Measurements from ENCODE around the gene OGFOD3. TPM values are rescaled to one million over a fixed set of nuclear protein-coding genes. Genes with fewer than 3 reads are reported as not detected.

The OGFOD3 gene
- total and polyA plus RNA-seq, 9 of the 15 experiments (the other 6 are each of a cell fraction or from before 2014, with no cell fraction given): 0.69 to 44.7 (median 18.9) TPM

- TF ChIP-seq CHAMP1 (IDR thresholded peaks at IDR 0.05) (no peak), PREB (CRISPR knock-in tag; IDR thresholded peaks at IDR 0.05) (no peak), ZBTB17 (CRISPR knock-in tag; IDR thresholded peaks at IDR 0.05) (peak; percentile 100), HDAC8 (tag; IDR thresholded peaks at IDR 0.05) (no peak), HNRNPUL1 (IDR thresholded peaks at IDR 0.05; ENCODE audit: low read length) (no peak), E2F5 (CRISPR knock-in tag; IDR thresholded peaks at IDR 0.05) (no peak), ZNF282 (CRISPR knock-in tag; IDR thresholded peaks at IDR 0.05) (no peak), ZNF41 (CRISPR knock-in tag; conservative IDR thresholded peaks at IDR 0.05) (no peak), MCM7 (IDR thresholded peaks at IDR 0.05) (no peak), ATF2 (CRISPR knock-in tag; IDR thresholded peaks at IDR 0.05) (no peak), ZBTB1 (CRISPR knock-in tag; IDR thresholded peaks at IDR 0.05; ENCODE audit: borderline replicate concordance, low read depth) (no peak), TEAD4 (IDR thresholded peaks at IDR 0.05; ENCODE audit: low read length) (no peak), TEAD4 (CRISPR knock-in tag; IDR thresholded peaks at IDR 0.05; ENCODE audit: borderline replicate concordance) (no peak), LEF1 (IDR thresholded peaks at IDR 0.05) (no peak), SRSF9 (IDR thresholded peaks at IDR 0.05; ENCODE audit: borderline replicate concordance, low read depth, low read length) (no peak), ZNF444 (CRISPR knock-in tag; IDR thresholded peaks at IDR 0.05) (no peak), FOS (IDR thresholded peaks at IDR 0.05; ENCODE audit: extremely low read depth, insufficient read length) (no peak), HOMEZ (CRISPR knock-in tag; IDR thresholded peaks at IDR 0.05) (no peak), TCF15 (CRISPR knock-in tag; IDR thresholded peaks at IDR 0.05) (no peak), ZNF57 (CRISPR knock-in tag; IDR thresholded peaks at IDR 0.05) (no peak), TAF15 (IDR thresholded peaks at IDR 0.05; ENCODE audit: low read depth, low read length) (no peak)
Measured at GRCh38 chr17:82418001-82418986, at the start of gene OGFOD3, which contains the start of gene HEXD (continued).
